GM04503 (cell line): ENCODE data around the gene NLN.
"Not testable (repeated sequence)": the region's sequence is repeated elsewhere in the genome, so short reads cannot be mapped to it uniquely, and the experiment has no call there.

Experiments used
- DNase-seq: peaks from one replicate; pipeline ENCODE4 v3.0.0-alpha.2; 2012; ENCODE audit warnings: low read depth

The NLN gene

GRCh38 chr5:65721720-65722574 lies at the start of gene NLN, which contains the start of gene SGTB:
NLN (plus strand) TSS chr5:65722205; CDS start chr5:65722374, 169 bp downstream.
SGTB (minus strand) TSS chr5:65722109; CDS start chr5:65720807, 1,302 bp downstream.
- no peak for DNase-seq

GRCh38 chr5:65672796-65673195 lies 49.2 kb upstream of the NLN start:
- DNase-seq: peak; percentile 23

DNA sequence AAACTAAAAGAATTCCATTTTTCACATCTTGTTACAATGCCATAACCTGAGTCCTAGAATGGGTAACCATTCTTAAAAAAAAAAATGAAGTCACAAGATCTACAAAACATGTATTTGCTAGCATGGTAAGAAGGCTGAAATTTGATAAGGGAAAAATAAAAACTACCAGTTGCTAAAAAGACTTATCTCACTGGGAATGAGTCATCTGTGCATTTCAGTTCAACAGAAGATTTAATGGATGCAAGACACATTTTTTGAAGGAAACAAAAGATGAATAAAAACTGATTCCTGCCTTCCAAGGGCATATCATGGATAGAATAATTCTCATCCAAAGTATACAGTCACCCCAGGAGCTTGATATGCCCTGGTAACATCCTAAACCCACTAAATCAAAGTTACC lies 47.3 kb upstream of the NLN start:
- no peak for DNase-seq

- DNase-seq: not testable (repeated sequence)
These were observed 45.9 kb upstream of the NLN start for GRCh38 chr5:65676056-65676455.

DNA sequence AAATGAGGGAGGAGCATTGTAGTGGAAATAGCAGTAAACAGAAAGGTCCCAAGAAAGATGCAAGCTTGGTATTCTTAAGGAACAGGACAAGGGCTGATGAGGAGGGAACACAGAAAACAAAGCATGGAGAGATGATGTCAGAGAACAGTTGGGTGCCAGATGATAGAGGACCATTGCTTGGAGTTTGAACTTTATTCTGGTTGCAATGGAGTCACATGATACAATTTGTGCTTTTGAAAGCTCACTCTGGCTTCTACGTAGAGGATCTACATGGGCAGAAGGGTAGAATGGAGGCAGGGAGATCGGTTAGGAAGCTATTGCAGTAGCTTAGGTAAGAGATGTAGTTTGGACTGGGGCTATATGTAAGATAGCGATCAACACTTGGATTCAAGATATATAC lies 39.9 kb upstream of the NLN start:
- no peak for DNase-seq

DNA sequence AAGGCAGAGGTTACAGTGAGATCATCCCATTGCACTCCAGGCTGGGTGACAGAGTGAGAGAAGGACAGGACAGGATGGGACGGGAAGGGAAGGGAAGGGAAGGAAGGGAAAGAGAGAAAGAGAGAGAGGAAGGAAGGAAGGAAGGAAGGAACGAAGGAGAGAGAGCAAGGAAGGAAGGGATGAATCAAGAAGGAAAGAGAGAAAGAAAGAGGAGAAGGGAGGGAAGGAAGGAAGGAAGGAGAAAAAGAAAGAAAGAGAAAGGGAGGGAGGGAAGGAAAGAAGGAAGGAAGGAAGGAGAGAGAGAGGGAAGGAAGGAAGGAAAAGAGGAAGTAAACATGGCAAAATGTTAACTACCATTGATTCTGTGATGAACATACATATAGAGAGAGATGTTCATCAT lies 28.9 kb upstream of the NLN start:
- no peak for DNase-seq

DNA sequence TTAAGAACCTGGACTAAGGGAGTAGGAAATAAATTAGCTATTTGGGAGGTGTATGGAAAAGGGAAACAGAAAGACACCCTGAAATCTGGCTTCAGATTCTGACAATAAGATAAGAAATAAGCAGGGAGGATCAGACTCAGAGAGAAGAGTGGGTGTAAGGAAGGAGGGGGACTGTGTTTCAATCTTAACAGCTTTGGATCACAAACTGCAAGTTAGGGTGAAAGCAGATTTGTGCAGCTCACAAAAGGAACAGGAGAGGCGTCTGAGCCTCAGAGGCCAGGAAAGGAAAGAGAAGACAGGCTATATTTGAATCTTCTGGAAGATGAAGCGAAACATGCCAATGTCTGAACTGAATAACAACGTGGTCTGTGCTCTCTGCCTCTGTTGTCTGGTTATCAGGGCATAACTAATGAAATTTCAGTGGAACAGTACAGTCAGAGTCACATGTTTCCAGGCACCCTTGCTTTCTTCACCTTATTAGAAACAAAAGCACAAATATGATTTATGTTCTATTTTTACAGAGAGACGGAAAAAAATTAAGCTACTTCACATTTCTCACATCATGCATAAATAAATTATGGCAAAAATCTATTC lies 26.7 kb upstream of the NLN start:
- DNase-seq: no peak

- DNase-seq: no peak
These were observed 26.1 kb upstream of the NLN start for GRCh38 chr5:65695896-65696295.

GRCh38 chr5:65696892-65697291 lies 25.1 kb upstream of the NLN start:
- no peak for DNase-seq

GRCh38 chr5:65699338-65699737 lies 22.7 kb upstream of the NLN start:
- no peak for DNase-seq

DNA sequence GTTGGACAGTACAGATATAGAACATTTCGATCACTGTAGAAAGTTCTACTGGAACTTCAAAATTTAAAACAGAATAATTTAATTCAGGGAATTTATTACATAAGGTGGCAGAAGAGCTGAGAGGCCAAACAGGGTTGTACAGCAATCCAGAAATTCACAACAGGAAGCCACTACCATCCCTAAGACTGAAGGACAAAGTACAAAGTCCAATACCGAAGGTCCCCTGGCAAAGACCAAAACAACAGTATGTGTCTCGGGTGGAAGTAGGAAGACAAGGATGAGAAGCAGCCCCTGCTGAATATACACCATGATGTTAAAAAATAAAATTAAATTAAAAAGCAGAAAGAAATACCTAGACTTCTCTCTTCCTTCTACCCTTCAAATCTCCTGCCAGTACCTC lies 20.0 kb upstream of the NLN start:
- no peak for DNase-seq

DNA sequence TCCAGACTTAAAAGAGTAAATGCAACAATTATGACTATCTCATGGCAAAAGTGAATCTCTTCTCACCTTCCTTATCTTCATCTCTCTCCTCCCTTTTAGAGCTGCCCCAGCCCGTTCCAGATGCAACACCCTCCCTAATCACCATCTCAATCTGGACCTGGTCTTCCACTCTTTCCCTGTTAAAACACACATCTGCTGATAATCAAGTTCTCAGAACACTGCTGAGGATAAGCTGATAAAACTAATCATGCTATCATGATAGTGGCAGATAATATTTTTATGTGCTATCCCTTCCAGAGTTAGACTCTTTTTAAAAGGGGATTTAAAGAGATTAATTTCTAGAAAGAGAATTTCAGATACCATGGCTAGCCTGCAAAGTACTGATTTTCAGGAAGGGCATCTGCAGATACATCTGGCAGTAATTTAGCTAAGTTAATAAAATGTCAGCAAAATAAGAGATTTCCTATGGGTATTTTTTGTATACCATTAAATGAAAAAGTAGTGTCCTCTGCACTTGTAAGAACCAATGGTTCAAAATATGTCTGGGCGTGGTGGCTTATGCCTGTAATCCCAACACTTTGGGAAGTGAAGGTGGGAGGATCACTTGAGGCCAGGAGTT lies 17.3 kb upstream of the NLN start:
- no peak for DNase-seq

DNA sequence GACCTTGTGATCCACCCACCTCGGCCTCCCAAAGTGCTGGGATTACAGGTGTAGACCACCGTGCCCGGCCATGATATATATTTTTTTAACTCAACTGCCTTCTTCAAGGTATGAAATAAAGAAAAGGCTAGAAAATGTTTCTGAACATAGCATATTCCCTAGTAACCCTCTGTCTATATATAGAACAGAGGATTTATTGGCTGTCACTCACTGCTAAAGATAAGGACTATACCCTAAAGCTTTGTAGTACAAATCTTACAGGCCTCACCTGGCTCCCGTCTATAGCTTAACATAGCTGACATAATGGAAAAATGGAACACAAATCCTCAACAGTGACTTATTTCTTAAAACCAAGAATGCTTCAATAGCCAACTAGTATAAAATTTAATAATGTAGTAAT lies 14.3 kb upstream of the NLN start:
- no peak for DNase-seq

DNA sequence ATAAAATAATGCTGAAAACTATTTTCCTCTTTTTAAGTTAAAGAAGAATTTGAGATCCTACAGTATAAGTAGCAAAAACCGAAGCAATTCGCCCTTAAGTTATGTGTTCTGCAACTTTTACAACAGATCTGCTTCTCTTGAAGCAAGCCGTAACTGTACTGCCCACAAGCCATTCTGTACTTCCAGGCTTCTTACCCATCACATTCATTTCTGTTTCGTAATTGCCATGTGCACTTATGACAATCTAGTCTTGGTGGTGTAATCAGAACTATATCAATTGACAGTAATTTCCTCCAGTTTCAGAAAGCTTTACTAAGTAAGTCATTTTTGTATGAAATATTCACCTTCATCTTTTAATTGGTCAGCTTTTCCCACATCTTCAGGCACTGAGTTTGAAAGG lies 13.9 kb upstream of the NLN start:
- DNase-seq: no peak

DNA sequence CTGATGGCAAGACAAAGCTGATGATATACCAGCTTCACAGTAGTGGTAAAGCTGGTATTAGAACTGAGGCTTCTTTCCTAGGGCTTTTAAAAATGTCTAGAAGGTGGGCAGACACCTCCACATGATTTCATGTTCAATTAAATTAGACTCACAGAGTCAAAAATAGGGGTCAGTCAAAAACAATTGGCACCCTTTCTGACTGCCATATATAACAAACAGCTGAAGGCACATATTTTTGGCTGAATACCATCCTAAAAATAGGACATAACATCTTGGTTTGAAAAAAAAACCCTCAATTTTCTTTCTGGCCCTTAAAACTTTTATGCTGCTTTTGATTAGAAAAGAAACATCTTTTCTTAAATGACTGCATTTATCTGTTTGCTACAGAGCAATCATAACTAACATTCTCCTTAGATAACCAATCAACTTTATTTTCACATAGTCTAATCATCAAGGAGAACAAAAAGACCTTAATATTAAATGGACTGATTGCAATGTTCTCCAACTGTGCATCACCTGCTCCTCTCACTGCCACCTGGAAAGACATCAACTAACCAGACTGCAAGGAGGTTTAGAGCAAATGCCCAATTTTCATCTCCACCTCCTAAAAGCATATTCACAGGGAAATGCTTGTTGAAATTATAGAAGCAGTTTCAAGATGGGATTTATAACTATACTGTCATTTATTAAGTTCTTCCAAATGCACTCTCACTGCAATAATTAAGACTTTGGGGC lies 3.3 kb upstream of the NLN start:
- DNase-seq: no peak

GRCh38 chr5:65721050-65721719 lies 820 bp upstream of the NLN start:
- no peak for DNase-seq

DNA sequence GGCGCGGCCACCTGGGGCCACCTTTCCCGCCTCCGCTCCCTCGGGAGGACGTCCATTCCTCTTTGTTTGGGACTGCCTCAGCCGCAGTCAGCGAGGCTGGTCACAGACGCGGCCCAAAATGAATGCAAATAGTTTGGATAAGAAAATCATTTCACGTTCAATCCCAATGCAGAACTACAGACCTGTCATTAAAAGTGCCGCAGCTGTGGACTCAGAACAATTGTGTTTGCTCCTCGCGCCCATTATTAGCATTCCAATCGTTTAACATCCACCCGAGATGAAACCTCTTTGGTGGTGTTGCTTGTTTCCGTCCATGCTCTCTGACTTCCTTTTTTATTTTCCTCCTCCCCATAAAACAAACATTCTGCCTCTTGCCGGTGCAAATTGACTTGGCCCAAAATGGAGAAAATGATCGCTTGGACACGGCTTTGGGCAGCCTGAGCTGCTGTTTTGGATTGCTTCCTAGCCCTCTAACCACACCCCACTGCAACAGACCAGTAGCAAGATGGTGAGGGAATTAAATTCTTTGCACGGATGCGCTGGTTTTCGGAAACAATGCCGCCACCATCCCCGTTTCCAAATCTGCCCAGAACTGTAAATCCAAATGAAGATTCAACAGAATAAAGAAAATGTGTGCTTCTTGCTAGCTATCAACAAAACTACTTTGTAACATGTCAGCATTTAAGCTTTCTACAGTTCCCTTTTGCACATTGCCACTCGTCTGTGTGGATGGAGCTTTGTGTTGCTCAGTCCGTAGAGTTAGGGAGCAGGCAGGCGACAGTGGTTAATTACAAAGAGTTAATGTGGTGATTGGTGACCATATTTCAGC lies 784 bp downstream of the NLN start:
- DNase-seq: no peak

DNA sequence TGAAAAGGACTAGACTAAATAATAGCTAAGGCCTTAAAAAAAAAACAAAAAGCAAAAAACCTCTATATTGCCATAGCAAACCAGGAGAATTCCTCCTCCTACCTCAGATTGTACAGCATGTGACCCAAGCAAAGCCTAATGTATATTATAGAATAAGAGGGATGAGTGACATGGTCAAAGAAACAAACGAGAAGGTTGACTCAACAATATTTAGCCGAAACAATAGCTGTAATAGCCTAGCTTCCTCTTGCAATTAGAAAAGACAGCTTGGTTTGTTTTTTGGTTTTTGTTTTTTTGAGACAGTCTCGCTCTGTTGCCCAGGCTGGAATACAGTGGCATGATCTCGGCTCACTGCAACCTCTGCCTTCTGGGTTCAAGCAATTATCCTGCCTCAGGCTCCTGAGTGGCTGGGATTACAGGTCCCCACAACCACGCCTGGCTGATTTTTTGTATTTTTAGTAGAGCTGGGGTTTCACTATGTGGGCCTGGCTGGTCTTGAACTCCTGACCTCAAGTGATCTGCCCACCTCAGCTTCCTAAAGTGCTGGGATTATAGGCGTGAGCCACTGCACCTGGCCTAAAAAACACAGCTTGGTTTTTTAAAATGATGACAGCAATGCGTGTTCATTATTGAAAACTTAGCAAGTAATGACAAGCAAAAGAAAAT lies 5.6 kb downstream of the NLN start:
- DNase-seq: no peak

DNA sequence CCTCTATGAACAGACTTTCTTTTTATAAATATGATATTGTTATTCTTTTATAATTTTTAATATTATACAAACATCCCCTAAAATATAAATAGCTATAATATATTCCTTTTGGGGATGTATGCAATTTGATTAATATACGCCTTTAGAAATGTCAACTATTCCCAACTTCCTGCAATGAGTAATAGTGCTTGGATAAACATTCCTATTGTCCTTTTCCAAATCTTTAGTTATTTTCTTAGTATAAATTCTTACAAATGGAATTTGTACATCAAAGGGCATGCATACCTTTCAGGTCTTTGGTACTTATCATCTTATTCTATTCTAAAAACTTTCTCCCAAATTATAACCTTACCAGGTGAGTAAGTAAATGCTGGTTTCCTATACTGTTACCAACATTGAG lies 6.2 kb downstream of the NLN start:
- DNase-seq: no peak

DNA sequence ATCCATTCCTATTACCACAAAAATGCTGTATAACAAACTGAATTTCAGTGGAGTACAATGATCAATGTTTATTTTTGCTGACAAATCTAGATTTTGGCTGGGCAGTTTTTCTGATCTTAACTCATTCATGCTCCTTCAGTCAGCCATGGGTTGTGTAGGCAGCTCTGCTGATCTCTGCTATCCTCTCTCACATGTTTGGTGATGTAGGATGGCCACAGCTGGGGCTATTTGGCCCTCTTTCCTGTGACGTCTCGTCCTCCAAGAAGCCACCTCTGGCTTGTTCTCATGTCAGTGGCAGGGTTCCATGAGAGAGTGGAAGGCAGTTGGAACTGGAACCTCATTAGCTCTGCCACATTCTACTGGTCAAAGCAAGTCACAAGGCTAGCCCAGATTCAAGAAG lies 8.9 kb downstream of the NLN start:
- no peak for DNase-seq

- DNase-seq: not testable (repeated sequence)
These were observed 10.0 kb downstream of the NLN start for GRCh38 chr5:65732046-65732445.
